D341Med (cell line): ENCODE measurements around the gene DNMBP.
"Not testable (repeated sequence)": the region's sequence is repeated elsewhere in the genome, so short reads cannot be mapped to it uniquely, and the experiment has no call there.

Source experiments
- DNase-seq: peaks from one replicate; pipeline ENCODE4 v3.0.0; 2012; ENCODE audit warnings: low spot score

The DNMBP gene

DNA sequence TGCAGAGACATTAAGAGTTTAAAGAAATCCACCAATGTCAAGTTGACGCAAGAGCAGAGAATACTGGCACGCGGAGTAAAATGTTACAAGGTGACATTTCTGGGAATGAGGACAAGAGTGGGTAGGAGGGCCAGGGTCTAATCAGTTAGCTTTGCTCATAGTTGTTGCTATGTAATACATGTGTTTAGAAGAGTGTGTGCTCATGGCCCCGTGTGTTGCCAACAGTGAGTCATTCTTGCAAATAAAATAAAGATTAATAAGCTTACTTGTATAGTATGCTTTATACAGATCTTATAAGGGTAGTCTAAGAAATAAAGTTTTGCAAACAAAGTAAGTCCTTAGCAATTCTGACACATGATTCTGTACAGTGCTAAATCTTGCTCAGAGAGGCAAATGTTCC is 64.5 kb downstream of the DNMBP start:
- DNase-seq = no peak

DNA sequence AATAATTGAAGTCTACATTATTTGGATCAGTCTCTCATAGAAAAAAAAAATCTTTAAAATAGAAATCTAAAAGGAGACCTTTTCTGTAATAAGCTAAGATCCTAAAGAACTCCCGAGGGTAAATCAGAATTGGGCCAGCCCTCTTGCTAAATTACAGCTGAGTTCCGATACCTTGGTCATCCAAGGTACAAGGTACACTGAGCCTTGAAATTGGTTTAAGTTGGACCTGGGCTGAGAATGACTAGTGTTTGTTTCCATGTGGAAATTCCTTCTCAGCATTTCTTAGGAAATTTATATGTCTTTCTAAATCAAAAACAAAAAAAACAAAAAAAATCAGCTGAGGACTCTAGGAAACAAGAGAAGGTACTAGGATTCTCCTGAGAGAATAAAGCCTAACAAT is 64.9 kb downstream of the DNMBP start:
- DNase-seq = no peak

GRCh38 chr10:99943908-99944307 is 65.8 kb downstream of the DNMBP start:
- DNase-seq = no peak

DNA sequence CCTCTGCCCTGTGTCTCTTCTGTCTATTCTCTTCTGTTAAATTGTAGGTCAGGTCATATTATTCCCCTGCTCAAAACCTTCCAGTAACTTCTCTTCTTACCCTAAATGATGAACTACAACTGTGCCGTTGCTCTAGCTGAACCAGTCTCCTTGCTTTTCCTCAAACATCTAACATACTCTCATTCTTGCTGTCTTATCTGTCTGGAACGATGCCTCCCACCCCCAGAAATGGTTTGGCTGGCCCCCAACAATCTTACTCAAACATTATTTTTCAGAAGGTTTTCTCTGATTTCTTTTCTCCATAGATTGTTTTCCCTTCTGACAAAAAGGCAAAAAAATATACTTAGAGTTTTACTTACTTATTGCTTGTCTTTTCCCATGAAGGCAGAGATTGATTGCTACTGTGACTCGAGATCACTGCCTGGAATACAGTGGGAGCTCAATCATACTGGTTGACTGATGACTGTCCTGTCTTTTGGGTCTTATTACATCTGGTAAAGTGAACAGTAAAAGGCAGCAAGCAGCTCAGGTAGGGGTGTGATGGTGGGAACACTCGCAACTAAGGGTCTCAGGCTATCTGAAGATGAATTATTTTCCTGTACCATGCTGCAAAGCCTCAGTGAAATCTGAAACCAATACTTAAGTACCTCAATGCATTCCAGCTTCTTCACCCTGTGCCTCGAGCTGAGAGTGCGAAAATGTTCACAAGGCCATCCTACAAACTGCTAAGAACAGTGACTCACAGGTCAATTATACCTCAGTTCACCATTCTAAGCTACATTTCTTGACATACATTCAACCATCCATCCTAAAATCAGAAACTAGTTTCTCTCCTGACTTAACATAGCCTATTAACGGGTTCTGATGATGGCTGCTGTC is 67.6 kb downstream of the DNMBP start:
- no peak for DNase-seq

- no peak for DNase-seq
Observed at GRCh38 chr10:99938563-99938962, 71.2 kb downstream of the DNMBP start.

DNA sequence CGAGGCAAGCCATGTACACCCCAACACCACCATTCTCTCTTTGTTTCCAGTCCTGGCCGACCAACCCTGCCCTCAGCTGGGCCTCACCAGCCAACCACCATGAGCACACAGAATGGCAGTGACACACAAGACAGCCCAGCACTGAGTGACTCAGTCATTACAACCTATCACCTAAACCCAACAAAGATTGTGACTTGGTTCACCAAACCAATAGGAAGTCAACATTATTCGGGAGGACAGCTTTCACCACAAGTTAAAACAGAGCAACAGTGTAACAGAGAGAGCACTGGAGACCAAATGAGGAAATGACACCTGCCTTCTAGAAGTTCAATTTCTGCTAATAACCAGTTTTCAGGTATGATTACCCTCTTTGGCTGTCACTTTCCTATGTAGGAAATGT is 72.1 kb downstream of the DNMBP start:
- DNase-seq = no peak

GRCh38 chr10:99932203-99932957 is 77.4 kb downstream of the DNMBP start:
- not testable (repeated sequence) for DNase-seq

DNA sequence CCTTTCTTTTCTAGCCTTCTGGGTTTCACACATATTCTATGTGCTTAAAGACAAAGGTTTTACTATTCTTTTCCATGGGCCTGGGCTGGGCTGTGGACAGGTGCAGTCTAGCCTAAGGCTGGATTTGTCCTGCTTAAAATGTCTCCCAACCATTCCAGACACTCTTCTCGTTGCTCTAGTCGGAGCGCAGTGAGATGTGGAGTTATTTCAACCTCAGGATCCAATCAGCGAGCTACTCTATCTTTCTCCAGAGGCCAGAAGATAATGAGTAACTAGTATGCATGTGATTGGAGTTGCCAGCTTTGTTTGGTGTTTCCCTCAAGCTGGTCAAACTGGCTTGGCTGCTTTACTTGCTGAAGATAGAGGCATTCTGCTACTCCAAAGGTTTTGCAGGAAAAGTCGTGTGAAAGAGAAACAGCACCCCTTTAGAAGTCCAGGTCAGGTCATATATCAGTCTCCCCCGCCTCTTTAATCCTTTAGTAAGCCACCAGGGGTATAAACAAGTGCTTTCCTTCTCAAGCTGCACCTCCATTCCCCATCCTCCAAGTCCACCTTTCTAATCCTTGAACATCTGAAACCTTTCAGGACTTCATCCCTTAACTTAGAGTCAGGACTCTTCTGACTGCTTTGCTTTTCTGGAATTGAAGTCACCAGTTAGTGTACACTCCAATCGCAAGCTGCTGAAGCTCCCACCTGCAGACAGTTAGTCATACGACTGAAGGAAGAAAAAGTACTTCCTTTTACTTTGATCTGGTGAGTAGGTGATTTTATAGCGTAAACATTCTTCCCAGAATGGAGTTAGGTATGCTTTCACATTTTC is 78.8 kb downstream of the DNMBP start:
- no peak for DNase-seq

- no peak for DNase-seq
Observed at GRCh38 chr10:99929360-99929759, 80.4 kb downstream of the DNMBP start.

GRCh38 chr10:99927721-99928280 is 81.9 kb downstream of the DNMBP start:
- no peak for DNase-seq

GRCh38 chr10:99926925-99927720 is 82.6 kb downstream of the DNMBP start:
- DNase-seq = no peak

DNA sequence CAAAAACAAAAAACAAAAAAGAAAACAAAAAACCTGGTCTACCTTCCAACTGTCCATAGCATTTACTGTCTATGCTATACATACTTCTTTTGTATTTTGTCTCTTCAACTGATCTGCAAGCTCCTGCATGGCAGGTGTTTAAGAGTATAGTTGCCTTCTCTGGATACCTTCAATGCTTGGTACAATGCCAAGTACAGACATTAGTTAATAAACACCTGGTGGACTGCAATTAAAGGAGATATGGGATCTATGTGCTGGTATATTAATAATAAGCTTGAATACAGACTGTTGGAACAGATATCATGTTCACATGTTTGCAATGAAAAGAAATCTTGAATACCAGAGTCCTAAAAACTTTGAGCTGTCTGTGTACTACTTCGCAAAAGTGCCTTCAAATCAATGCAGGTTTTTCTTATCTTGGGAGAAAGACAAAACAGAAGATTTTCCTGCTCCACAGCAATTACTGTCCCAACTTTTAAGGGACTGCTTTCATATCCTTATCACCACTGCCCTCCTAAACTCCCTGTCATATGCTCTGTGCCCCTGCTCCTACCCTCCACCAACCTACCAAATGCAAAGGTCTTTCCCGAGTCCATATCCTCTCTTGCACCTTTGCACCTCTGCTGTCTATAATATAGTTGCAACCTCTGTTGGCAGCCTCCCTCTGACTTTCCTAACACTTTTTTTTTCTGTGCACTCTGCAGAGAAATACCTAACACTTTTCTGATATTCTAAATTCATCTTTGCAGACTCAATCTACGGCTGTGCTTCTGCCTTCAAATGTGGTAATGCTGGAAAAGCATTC is 85.1 kb downstream of the DNMBP start:
- DNase-seq = no peak

DNA sequence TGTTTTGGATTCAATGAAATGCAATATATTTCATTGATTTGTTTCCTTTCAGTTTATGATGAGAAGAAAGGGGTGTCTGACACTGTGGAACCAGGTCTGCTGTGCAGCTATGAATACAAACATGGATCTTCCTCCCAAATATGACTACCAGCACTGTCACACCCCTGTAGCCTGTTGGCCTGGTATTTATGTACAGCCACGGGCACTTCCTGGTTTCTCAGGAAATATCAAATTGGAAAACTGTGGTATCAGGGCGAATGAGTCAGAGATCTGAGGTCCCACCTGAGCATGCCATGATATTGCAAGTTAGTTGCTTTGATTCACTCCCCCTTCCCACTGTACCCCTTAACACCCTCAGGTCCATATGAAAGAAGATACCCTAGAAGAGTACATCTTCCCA is 87.8 kb downstream of the DNMBP start:
- DNase-seq = no peak

DNA sequence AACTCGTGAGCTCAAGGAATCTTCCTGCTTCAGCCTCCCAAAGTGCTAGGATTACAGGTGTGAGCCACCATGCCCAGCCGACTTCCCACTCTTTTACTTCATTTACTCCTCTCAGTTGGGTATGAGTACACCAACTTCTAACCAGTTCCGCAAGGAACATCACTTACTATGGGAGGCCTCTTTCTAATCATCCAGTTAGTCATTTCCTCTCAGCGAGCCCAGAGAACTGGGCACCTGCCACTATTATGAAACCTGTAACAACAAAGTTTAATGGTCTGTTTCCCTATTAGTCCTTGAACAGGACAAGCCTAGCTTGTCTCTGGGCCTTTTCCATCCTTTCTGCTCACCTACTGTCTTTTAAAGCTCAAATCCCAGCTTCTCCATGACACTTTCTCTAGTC is 88.8 kb downstream of the DNMBP start:
- no peak for DNase-seq

DNA sequence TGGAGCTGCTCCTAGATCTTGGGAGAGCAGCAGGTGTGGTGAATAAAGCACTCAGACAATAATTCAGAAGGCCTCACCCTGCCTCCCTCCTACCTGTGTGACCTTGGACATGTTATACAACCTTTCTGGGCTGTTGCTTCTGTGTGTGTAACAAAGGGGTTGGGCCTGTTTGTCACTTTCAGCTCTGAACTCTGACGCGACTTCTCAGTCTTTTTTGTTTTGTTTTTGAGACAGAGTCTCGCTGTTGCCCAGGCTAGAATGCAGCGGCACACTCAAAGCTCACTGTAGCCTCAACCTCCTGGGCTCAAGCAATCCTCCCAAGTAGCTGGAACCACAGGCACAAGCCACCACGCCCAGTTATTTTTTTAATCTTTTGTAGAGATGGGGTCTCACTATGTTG is 89.3 kb downstream of the DNMBP start:
- no peak for DNase-seq

DNA sequence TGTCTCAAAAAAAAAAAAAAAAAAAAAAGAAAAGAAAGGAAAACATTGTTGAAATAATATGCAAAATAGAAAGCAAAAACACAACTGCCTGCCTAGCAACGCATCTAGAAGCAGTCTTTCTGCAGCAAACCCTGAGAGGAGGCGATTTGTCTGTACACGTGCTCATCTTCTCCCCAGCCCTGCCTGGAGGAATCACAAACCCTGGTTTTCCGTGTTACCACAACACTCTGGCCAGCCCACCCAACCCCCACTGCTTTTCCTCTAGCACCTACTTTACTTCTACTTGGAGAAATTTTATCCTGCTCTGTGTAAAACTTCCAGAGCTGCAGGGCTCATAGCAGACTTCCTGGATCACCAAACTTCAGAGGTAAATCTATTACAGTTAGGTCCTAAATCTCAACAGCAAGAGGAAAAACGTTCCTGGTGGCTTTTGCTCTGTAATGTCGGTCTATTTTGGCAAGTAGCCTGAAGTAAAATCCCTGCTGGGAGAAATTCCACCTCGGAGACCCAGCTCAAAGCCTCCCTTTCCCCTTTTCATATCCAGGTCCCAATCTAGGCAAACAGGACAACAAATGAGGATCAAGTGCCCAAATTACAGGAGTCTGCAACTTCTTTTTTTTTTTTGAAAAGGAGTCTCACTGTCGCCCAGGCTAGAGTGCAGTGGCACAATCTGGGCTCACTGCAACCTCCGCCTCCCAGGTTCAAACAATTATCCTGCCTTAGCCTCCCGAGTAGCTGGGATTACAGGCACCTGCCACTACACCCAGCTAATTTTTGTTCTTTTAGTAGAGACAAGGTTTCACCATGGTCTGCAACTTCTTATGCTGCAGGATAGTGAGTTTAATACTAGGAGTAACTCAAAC is 91.6 kb downstream of the DNMBP start:
- DNase-seq = no peak

GRCh38 chr10:99916776-99917175 is 93.0 kb downstream of the DNMBP start:
- no peak for DNase-seq

DNA sequence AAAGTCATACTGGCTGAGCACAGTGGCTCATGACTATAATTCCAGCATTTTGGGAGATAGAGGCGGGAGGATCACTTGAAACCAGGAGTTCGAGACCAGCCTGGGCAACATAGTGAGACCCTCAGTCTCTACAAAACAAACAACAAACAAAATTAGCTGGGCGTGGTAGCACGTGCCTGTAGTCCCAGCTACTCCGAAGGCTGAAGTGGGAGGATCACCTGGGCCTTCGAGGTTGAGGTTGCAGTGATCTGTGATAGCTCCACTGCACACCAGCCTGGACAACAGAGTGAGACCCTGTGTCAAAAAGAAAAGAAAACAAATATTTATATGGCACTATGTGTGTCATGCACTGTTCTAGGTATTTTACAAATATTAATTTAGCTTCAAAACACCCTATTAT is 94.3 kb downstream of the DNMBP start:
- DNase-seq = no peak

GRCh38 chr10:99914236-99914635 is 95.5 kb downstream of the DNMBP start:
- DNase-seq = no peak

DNA sequence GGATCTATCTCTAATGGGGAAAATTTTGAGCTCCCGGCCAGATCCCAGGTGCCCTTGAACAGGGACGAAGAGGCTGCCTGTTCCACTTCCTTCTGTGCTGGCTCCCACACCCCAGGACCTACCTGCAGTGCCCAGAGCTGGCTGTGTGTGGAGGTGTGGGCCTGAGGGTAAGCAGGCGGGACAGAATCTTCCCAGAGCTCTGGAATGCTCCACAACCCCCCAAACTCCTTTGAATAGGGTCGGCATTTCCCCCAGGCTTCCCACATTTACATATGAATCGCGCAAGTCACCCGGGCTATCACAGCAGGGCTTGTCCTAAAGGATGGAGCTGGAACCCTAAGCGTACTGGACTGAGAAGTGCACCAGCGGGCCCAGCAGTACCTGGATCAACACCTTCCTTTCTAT is 95.9 kb downstream of the DNMBP start:
- DNase-seq = no peak
